ENCODE measurements around the gene NOCT. TPM values are rescaled to one million over a fixed set of nuclear protein-coding genes. Genes with fewer than 3 reads are reported as not detected.

The NOCT gene
- total and polyA plus RNA-seq, 2 donors (not counting 3 experiments of a cell fraction or from before 2014, with no cell fraction given): 7.6 to 20.1 TPM

DNA sequence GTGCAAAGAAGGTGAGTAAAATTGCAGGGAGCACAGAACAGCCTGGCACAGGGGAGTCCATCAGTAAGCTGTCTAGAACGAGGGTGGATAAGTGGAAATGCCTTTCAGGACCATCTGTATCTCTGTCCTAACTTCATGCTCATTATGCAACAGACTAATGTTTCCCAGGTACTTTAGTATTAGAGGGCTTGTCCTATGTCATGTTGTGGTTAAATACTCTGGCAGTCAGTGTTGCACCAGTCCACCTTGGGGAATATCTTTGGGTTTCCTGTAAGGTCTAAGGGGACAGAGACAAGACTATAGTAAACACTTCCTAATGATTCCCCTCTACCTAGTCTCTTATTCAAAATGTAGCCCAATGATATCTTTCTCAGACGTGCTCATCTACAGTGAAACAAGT, 21.3 kb downstream of the NOCT start:
- TF ChIP-seq, protein P1, sequence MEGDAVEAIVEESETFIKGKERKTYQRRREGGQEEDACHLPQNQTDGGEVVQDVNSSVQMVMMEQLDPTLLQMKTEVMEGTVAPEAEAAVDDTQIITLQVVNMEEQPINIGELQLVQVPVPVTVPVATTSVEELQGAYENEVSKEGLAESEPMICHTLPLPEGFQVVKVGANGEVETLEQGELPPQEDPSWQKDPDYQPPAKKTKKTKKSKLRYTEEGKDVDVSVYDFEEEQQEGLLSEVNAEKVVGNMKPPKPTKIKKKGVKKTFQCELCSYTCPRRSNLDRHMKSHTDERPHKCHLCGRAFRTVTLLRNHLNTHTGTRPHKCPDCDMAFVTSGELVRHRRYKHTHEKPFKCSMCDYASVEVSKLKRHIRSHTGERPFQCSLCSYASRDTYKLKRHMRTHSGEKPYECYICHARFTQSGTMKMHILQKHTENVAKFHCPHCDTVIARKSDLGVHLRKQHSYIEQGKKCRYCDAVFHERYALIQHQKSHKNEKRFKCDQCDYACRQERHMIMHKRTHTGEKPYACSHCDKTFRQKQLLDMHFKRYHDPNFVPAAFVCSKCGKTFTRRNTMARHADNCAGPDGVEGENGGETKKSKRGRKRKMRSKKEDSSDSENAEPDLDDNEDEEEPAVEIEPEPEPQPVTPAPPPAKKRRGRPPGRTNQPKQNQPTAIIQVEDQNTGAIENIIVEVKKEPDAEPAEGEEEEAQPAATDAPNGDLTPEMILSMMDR (IDR thresholded peaks at IDR 0.05; ENCODE audit: extremely low read depth in 1 of 2, insufficient read depth in 1 of 2, low read depth in 1 of 2, low read length in 2 of 2): no peak
- TF ChIP-seq POLR2AphosphoS5 (IDR thresholded peaks at IDR 0.05; ENCODE audit: insufficient read depth, low read depth, low read length) (no peak), MYC (IDR thresholded peaks at IDR 0.05; ENCODE audit: low read depth, low read length) (no peak), POLR2A (IDR thresholded peaks at IDR 0.05; ENCODE audit: low read depth, low read length) (no peak), EZH2 (IDR thresholded peaks at IDR 0.05; ENCODE audit: borderline replicate concordance, low read depth, low read length, severe bottlenecking) (no peak), JUN (IDR thresholded peaks at IDR 0.05; ENCODE audit: borderline replicate concordance, insufficient read depth, insufficient read length, low read depth) (no peak), FOS (IDR thresholded peaks at IDR 0.05; ENCODE audit: borderline replicate concordance, insufficient read depth, low read length) (no peak), GATA2 (IDR thresholded peaks at IDR 0.05; ENCODE audit: insufficient read depth, insufficient read length, low read depth, low read length) (no peak)
- TF ChIP-seq, protein P2, sequence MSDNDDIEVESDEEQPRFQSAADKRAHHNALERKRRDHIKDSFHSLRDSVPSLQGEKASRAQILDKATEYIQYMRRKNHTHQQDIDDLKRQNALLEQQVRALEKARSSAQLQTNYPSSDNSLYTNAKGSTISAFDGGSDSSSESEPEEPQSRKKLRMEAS (IDR thresholded peaks at IDR 0.05; ENCODE audit: insufficient read depth, insufficient read length): no peak
- Histone ChIP-seq H2AFZ (ENCODE audit: low read depth, low read length) (no peak overlapping the region), H3K27ac (ENCODE audit: insufficient read depth, low read depth, low read length) (no peak overlapping the region), H3K4me1 (ENCODE audit: control insufficient read depth, extremely low read depth, insufficient read depth, low read length) (peaks cover 15% of the 10 kb centered on the region), H3K4me2 (ENCODE audit: insufficient read depth, low read length) (no peak overlapping the region), H3K9me3 (replicated peaks; ENCODE audit: control insufficient read depth, insufficient read depth, low read length) (no peaks in the 10 kb centered on the region), H3K79me2 (ENCODE audit: control insufficient read depth, insufficient read depth, low read length) (peaks cover 92% of the 10 kb centered on the region), H3K4me3 (replicated peaks in 1 of 3; ENCODE audit: insufficient read depth in 1 of 3, low read depth in 1 of 3, low read length in 3 of 3) (no peak overlapping the region), H3K36me3 (ENCODE audit: control insufficient read depth in 2 of 2, extremely low read depth in 1 of 2, insufficient read depth in 2 of 2, low read length in 2 of 2) (peaks cover 0 to 5% of the 10 kb centered on the region in 2 experiments), H3K9me1 (replicated peaks; ENCODE audit: control insufficient read depth, extremely low read depth, insufficient read depth, low read length) (no peaks in the 10 kb centered on the region), H3K9ac (replicated peaks; ENCODE audit: extremely low read depth, insufficient read depth, low read length) (no peak overlapping the region), H3K27me3 (ENCODE audit: control insufficient read depth in 2 of 2, insufficient read depth in 2 of 2, low read length in 2 of 2) (no peaks in the 10 kb centered on the region), H4K20me1 (replicated peaks; ENCODE audit: control insufficient read depth, extremely low read depth, insufficient read depth, low read length) (peaks cover 7% of the 10 kb centered on the region)
- DNase-seq (ENCODE audit: low read depth, low spot score): no peak
- ChIA-PET POLR2A (no interaction called here), CTCF (no interaction called here)
- BruUV-seq (replicated peaks): no TSS peak
- dilution Hi-C loops (cut with MboI; ENCODE audit: extremely low pct_ligation_motif_present, low sequenced_read_pairs): no loop called here
- no peak for FAIRE-seq
- intact Hi-C loops (cut with micrococcal nuclease): no loop called here

Measured in endothelial cell of umbilical vein (primary cell).